GM18520 (cell line): ENCODE measurements around the gene NUP210.

Source experiments
- ATAC-seq: cut with Tn5 transposase; IDR thresholded peaks from one replicate; pipeline ENCODE4 v1.9.1; 2021; ENCODE audit not compliant: unreplicated experiment

NUP210 gene

GRCh38 chr3:13277860-13278531, 142.1 kb downstream of the NUP210 start:
- ATAC-seq, result no peak

- ATAC-seq, result no peak
Measured at GRCh38 chr3:13277196-13277813, 142.8 kb downstream of the NUP210 start.

- no peak for ATAC-seq
Measured at GRCh38 chr3:13276438-13277195, 143.5 kb downstream of the NUP210 start.

GRCh38 chr3:13275376-13276005, 144.6 kb downstream of the NUP210 start:
- no peak for ATAC-seq

DNA sequence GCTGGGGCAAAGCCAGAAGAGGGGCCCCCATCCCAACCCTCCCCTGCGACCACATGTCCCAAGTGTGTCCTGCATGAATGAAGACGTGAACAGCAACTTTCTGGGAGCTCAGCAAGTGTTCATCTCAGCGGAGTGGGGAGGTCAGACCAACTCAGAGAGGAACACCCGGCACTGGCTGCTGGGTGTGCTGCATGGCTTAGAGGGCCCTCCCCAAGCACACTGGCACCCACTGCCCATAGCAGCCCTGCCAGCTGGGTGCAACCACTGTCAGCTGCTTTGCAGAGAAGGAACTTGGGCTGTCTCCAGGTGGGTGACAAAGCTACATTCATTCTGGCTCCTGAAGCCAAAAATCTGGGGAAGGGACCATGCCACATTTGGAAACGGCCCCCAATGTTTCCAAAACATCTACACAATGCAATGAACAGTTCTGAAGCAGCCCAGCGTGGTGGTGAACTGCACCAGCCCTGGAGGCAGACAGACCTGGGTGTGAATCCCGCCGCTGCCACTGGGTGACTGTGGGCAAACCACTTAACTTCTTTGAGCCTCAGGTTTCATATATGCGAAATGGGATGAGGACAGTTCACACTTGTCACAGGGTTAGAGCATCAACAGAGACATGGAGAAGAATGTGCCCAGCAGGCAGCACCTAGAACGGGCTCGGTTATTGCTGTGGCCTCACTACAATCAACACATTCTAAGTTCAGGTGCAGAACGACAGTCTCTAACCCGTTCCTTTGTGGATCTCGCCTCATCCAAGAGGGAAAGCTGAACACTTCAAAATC, 145.4 kb downstream of the NUP210 start:
- ATAC-seq, result no peak

- ATAC-seq, result no peak
Measured at GRCh38 chr3:13274125-13274524, 146.0 kb downstream of the NUP210 start.

DNA sequence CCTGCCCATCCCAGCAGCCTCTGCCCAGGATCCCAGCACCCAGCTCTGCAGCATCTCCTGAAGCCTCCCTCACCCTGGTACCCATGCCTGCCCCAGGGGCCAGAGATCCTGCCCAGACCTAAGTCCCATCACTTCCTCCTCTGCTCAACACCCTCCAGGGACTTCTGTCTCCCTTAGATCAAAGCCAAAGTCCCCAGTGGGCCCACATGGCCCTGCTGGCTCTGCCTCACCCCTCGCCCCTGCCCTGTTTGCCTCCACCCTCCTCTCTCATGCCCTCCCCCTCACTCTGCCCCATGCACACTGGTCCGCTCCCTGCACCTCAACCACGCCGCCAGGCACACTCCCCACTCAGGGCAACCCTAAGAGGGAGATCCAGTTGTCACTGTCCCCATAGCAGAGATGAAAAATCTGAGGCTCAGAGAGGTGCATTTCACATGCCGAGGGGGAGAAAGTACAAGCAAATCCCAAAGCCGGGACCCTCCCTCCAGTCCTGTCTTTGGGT, 146.5 kb downstream of the NUP210 start:
- ATAC-seq, result no peak

DNA sequence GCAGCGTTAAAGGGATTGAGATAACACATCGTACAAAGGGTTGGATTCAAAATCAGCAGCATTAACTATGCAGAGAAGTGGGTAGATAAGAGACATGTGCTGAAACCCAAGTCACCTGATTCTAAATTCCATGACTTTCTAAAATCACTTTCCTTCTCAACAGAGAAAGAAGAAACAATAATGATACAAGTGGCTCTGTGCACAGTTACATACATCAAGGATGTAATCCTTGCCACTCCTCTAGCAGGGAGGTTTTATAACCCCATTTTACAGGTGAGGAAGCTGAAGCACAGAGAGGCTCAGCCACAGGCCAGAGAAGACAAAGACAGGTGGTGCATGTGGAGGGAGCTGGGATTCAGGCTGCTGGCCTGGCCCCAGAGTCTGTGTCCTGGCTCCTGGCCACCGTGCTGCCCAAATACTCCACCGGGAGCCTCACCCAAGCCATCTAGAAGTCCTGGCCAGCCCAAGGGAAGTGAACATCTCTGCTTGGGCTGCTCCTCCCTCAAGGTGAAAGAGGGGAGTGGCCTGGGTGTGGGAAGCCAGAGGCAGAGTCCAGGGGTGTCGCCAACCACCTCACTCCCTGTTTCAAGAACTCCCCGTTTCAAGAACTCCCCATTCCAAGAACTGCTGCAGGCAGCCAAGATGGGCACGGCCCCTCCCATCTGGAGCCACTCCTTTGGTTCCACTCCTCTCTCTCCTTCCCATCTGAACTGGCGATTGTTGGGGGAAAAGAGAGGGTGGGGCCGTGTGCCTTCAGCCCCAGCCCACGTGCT, 147.1 kb downstream of the NUP210 start:
- ATAC-seq, result no peak

DNA sequence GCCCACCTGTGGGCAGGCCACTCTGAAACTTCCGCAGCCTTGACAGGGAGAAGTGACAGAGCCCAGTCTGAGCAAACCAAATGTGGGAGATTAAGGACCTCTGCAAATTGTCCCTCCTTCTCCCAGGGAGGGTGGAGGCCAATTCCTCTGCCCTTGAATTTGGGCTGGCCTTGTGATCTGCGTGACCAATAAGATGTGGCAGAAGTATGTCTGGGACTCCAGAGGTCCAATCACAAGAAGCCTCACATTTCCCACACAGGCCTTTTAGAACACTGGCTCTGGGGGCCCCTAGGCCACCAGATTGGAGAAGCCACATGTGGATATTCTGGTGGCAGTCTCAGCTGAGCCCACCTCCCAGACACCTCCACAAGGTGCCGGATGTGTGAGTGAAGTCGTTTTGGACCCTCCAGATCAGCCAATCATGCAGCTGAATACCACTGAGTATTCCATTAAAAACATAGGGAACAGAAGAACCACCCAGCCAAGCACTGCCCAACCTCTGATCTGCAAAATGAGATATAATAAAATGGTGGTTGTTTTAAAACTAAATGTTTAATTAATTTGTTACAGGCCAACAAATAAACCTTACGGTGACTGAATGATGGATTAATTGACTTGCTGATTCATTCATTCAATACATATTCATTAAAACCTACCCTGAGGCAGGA, 150.3 kb downstream of the NUP210 start:
- ATAC-seq, result no peak

GRCh38 chr3:13268961-13269441, 151.1 kb downstream of the NUP210 start:
- no peak for ATAC-seq

DNA sequence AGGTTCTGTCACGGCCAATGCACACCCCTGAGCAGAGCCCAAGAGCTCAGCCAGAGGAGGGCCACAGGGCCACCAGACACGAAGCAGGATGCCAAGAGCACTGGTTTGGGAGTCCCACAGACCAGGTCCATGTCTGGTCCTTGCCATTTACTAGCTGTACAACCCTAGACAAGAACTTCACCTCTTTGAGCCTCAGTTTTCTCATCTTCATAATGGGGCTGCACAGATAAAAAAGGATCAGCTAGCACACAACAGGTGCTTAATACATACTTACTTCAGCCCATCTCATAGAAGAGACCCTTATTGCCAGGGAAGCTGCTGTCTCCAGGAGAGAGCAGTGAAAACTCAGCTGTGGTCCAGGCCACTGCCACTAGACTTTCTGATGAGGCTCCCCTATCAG, 152.0 kb downstream of the NUP210 start:
- no peak for ATAC-seq

DNA sequence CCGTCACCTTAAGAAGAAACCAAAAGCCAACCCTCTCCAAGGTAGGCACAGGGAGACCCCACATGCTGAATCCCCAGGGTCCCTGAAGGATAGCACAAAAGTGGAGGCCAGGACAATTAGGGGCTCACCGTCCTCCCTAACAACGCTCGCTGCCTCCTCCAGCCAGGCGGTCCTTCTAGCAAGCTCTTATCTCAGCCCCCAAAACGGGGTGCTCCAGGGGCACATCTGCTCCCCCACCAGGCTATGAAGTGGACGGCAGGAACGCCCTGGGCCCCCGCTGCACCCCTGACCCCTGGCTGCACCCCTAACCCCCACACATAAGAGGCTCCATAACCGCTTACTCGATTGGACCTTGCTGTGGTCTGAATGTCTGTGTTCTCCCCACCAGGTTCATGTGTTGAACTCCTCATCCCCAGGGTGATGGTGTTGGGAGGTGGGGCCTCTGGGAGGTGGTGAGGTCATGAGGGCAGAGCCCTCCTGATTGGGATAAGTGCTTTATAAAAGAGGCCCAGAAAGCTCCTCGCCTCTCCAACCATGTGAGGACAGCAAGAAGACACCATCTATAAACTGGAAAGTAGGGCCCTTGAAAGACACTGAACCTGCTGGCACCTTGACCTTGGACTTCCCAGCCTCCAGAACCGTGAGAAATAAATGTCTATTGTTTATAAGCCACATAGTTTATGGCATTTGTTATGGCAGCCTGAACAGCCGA, 153.3 kb downstream of the NUP210 start:
- ATAC-seq, result no peak
